22Rv1 (cell line): Measurements from ENCODE around the gene IGSF9B.
"Not testable (repeated sequence)": the region's sequence is repeated elsewhere in the genome, so short reads cannot be mapped to it uniquely, and the experiment has no call there.

ENCODE experiments used
- CTCF ChIP-seq: fragments of 450-650 bp; IDR thresholded peaks from 2 replicates; pipeline ENCODE4 v1.5.1; 2017; ENCODE audit warnings: mild to moderate bottlenecking
- ZFX ChIP-seq: fragments of 450-650 bp; IDR thresholded peaks from 2 replicates; pipeline ENCODE4 v1.6.1; 2017; ENCODE audit warnings: antibody characterized with exemption, borderline replicate concordance

GRCh38 chr11:134002819-134003218 lies 46.1 kb upstream of the IGSF9B start:
- not testable (repeated sequence) for TF ChIP-seq CTCF, ZFX
